Stimulated activated naive CD8-positive, alpha-beta T cell treated with anti-CD3 and anti-CD28 coated beads, Interleukin-15, Interleukin-2, amounts not matched to agents 100 ng/mL and 50 ng/mL, for 24 hours (primary cell): Measurements from ENCODE around the gene ADH1C.
"Not testable (repeated sequence)": the region's sequence is repeated elsewhere in the genome, so short reads cannot be mapped to it uniquely, and the experiment has no call there.

Source experiments
- H3K27ac Mint-ChIP-seq: one replicate; pipeline ENCODE4 v1.8.0; 2021; ENCODE audit warnings: mild to moderate bottlenecking, mixed read lengths
- H3K27me3 Mint-ChIP-seq: one replicate; pipeline ENCODE4 v1.8.0; 2021; ENCODE audit warnings: mixed read lengths
- H3K36me3 Mint-ChIP-seq: one replicate; pipeline ENCODE4 v1.8.0; 2021; ENCODE audit warnings: low read depth, mixed read lengths
- H3K4me1 Mint-ChIP-seq: one replicate; pipeline ENCODE4 v1.8.0; 2021; ENCODE audit warnings: low read depth, mixed read lengths
- H3K4me3 Mint-ChIP-seq: one replicate; pipeline ENCODE4 v1.8.0; 2021; ENCODE audit warnings: mild to moderate bottlenecking, mixed read lengths
- H3K9me3 Mint-ChIP-seq: one replicate; pipeline ENCODE4 v1.8.0; 2021; ENCODE audit warnings: mixed read lengths

ADH1C gene

GRCh38 chr4:99372464-99372863 is 19.9 kb upstream of the ADH1C start:
- not testable (repeated sequence) for H3K4me3 Mint-ChIP-seq, H3K9me3 Mint-ChIP-seq, H3K27ac Mint-ChIP-seq, H3K36me3 Mint-ChIP-seq, H3K4me1 Mint-ChIP-seq
- peaks cover 21% of the 10 kb centered on the region for H3K27me3 Mint-ChIP-seq

GRCh38 chr4:99367817-99368216 is 15.3 kb upstream of the ADH1C start:
- H3K9me3 Mint-ChIP-seq, H3K4me1 Mint-ChIP-seq, H3K36me3 Mint-ChIP-seq, H3K4me3 Mint-ChIP-seq, H3K27ac Mint-ChIP-seq: not testable (repeated sequence)
- peaks cover 14% of the 10 kb centered on the region for H3K27me3 Mint-ChIP-seq

- no peak overlapping the region for H3K27ac Mint-ChIP-seq
- H3K4me1 Mint-ChIP-seq, result no peaks in the 10 kb centered on the region
- no peaks in the 10 kb centered on the region for H3K36me3 Mint-ChIP-seq
- peaks cover 3% of the 10 kb centered on the region for H3K9me3 Mint-ChIP-seq
- H3K27me3 Mint-ChIP-seq, result peaks cover 14% of the 10 kb centered on the region
- no peak overlapping the region for H3K4me3 Mint-ChIP-seq
Observed at GRCh38 chr4:99366491-99366890, 13.9 kb upstream of the ADH1C start.

- H3K27ac Mint-ChIP-seq, result no peak overlapping the region
- H3K4me1 Mint-ChIP-seq, result peaks cover 1% of the 10 kb centered on the region
- no peaks in the 10 kb centered on the region for H3K36me3 Mint-ChIP-seq
- peaks cover 3% of the 10 kb centered on the region for H3K9me3 Mint-ChIP-seq
- peaks cover 5% of the 10 kb centered on the region for H3K27me3 Mint-ChIP-seq
- no peak overlapping the region for H3K4me3 Mint-ChIP-seq
Observed at GRCh38 chr4:99362768-99363167, 10.2 kb upstream of the ADH1C start.

- H3K9me3 Mint-ChIP-seq, result peaks cover 3% of the 10 kb centered on the region
- H3K4me3 Mint-ChIP-seq, result no peak overlapping the region
- H3K36me3 Mint-ChIP-seq, result no peaks in the 10 kb centered on the region
- peaks cover 5% of the 10 kb centered on the region for H3K4me1 Mint-ChIP-seq
- no peak overlapping the region for H3K27ac Mint-ChIP-seq
- H3K27me3 Mint-ChIP-seq, result peaks cover 4% of the 10 kb centered on the region
Observed at GRCh38 chr4:99361899-99362275, 9.3 kb upstream of the ADH1C start.

- peaks cover 8% of the 10 kb centered on the region for H3K4me1 Mint-ChIP-seq
- H3K27ac Mint-ChIP-seq, result no peak overlapping the region
- H3K36me3 Mint-ChIP-seq, result no peaks in the 10 kb centered on the region
- H3K9me3 Mint-ChIP-seq, result peaks cover 7% of the 10 kb centered on the region
- no peak overlapping the region for H3K4me3 Mint-ChIP-seq
- H3K27me3 Mint-ChIP-seq, result peaks cover 6% of the 10 kb centered on the region
Observed at GRCh38 chr4:99361268-99361898, 8.8 kb upstream of the ADH1C start.

- H3K27me3 Mint-ChIP-seq, result peaks cover 7% of the 10 kb centered on the region
- H3K4me3 Mint-ChIP-seq, result no peak overlapping the region
- peaks cover 13% of the 10 kb centered on the region for H3K4me1 Mint-ChIP-seq
- H3K36me3 Mint-ChIP-seq, result no peaks in the 10 kb centered on the region
- peaks cover 8% of the 10 kb centered on the region for H3K9me3 Mint-ChIP-seq
- no peak overlapping the region for H3K27ac Mint-ChIP-seq
Observed at GRCh38 chr4:99359480-99360204, 7.1 kb upstream of the ADH1C start.

GRCh38 chr4:99357948-99358347 is 5.4 kb upstream of the ADH1C start:
- Mint-ChIP-seq H3K36me3 (no peaks in the 10 kb centered on the region), H3K27ac (no peak overlapping the region), H3K9me3 (peaks cover 14% of the 10 kb centered on the region), H3K4me1 (peaks cover 13% of the 10 kb centered on the region), H3K27me3 (peaks cover 13% of the 10 kb centered on the region), H3K4me3 (no peak overlapping the region)

GRCh38 chr4:99356992-99357391 is 4.4 kb upstream of the ADH1C start:
- peaks cover 14% of the 10 kb centered on the region for H3K9me3 Mint-ChIP-seq
- H3K36me3 Mint-ChIP-seq, result no peaks in the 10 kb centered on the region
- H3K4me1 Mint-ChIP-seq, result peaks cover 13% of the 10 kb centered on the region
- peaks cover 13% of the 10 kb centered on the region for H3K27me3 Mint-ChIP-seq
- H3K27ac Mint-ChIP-seq, result no peak overlapping the region
- H3K4me3 Mint-ChIP-seq, result no peak overlapping the region

- H3K4me3 Mint-ChIP-seq, H3K27ac Mint-ChIP-seq, H3K36me3 Mint-ChIP-seq: not testable (repeated sequence)
- Mint-ChIP-seq H3K27me3 (peaks cover 13% of the 10 kb centered on the region), H3K9me3 (peaks cover 14% of the 10 kb centered on the region), H3K4me1 (peaks cover 13% of the 10 kb centered on the region)
Observed at GRCh38 chr4:99356149-99356548, 3.6 kb upstream of the ADH1C start.

GRCh38 chr4:99351487-99351886 is 1.1 kb downstream of the ADH1C start:
- H3K4me3 Mint-ChIP-seq, result no peak overlapping the region
- H3K27me3 Mint-ChIP-seq, result peaks cover 12% of the 10 kb centered on the region
- H3K9me3 Mint-ChIP-seq, result peaks cover 10% of the 10 kb centered on the region
- no peak overlapping the region for H3K27ac Mint-ChIP-seq
- peaks cover 6% of the 10 kb centered on the region for H3K4me1 Mint-ChIP-seq
- no peaks in the 10 kb centered on the region for H3K36me3 Mint-ChIP-seq

GRCh38 chr4:99349338-99349737 is 3.2 kb downstream of the ADH1C start:
- H3K27ac Mint-ChIP-seq, result no peak overlapping the region
- H3K9me3 Mint-ChIP-seq, result peaks cover 4% of the 10 kb centered on the region
- H3K36me3 Mint-ChIP-seq, result no peaks in the 10 kb centered on the region
- H3K4me3 Mint-ChIP-seq, result no peak overlapping the region
- peaks cover 8% of the 10 kb centered on the region for H3K27me3 Mint-ChIP-seq
- H3K4me1 Mint-ChIP-seq, result no peaks in the 10 kb centered on the region

GRCh38 chr4:99342624-99343023 is 9.9 kb downstream of the ADH1C start:
- H3K4me1 Mint-ChIP-seq, H3K9me3 Mint-ChIP-seq, H3K36me3 Mint-ChIP-seq, H3K4me3 Mint-ChIP-seq, H3K27ac Mint-ChIP-seq: not testable (repeated sequence)
- H3K27me3 Mint-ChIP-seq, result peaks cover 13% of the 10 kb centered on the region

GRCh38 chr4:99341426-99341825 is 11.1 kb downstream of the ADH1C start:
- Mint-ChIP-seq H3K27ac (no peak overlapping the region), H3K36me3 (no peaks in the 10 kb centered on the region), H3K4me3 (no peak overlapping the region), H3K4me1 (no peaks in the 10 kb centered on the region), H3K9me3 (no peaks in the 10 kb centered on the region), H3K27me3 (peaks cover 16% of the 10 kb centered on the region)

GRCh38 chr4:99339172-99339571 is 13.4 kb downstream of the ADH1C start:
- Mint-ChIP-seq H3K4me3 (no peak overlapping the region), H3K36me3 (no peaks in the 10 kb centered on the region), H3K9me3 (no peaks in the 10 kb centered on the region), H3K27me3 (peaks cover 27% of the 10 kb centered on the region), H3K27ac (no peak overlapping the region), H3K4me1 (no peaks in the 10 kb centered on the region)

- Mint-ChIP-seq H3K27me3 (peaks cover 22% of the 10 kb centered on the region), H3K36me3 (no peaks in the 10 kb centered on the region), H3K4me1 (no peaks in the 10 kb centered on the region), H3K9me3 (no peaks in the 10 kb centered on the region), H3K4me3 (no peak overlapping the region), H3K27ac (no peak overlapping the region)
Observed at GRCh38 chr4:99336553-99336952, 16.0 kb downstream of the ADH1C start.
